GM23338 (cell line): ENCODE measurements around the gene TBX3.

ENCODE experiments used
- EZH2 ChIP-seq: fragments of 200-600 bp; sonication (generic); IDR thresholded peaks from one replicate; pipeline ENCODE4 v1.8.0; 2017; ENCODE audit warnings: antibody characterized with exemption, mild to moderate bottlenecking, low read depth; ENCODE audit not compliant: unreplicated experiment
- POLR2AphosphoS5 ChIP-seq: IDR thresholded peaks from 2 replicates; pipeline ENCODE4 v1.6.1; 2016; ENCODE audit warnings: antibody characterized with exemption, low read depth
- TF ChIP-seq, protein P1 (sequence below), 2 experiments: fragments of 200-600 bp in 1 of 2; sonication (generic) in 1 of 2; conservative IDR thresholded peaks; 2 replicates each; pipeline versions ENCODE4 v1.5.1 to v1.6.1; 2016 to 2017; ENCODE audit warnings: antibody characterized with exemption in 2 of 2, low read depth in 2 of 2, mild to moderate bottlenecking in 2 of 2, moderate library complexity in 1 of 2

DNA sequence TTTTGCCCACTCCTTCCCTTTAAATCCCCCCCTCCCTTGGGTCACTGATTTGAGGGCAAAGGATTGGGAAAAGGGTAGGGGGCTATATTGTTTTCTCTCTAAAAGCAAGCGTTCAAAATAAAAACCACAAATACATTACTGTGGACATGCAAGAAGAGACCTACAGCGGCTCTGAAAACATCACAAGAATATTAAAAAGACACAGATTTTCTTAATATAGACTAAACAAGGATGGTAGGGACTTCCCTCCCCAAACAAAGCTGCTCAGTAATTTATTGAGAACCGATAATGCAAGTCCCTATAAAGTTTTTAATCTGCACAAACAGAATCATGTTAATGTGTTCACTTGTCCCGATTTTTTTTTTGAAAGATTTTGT is 12.9 kb downstream of the TBX3 start:
- TF ChIP-seq, protein P1, sequence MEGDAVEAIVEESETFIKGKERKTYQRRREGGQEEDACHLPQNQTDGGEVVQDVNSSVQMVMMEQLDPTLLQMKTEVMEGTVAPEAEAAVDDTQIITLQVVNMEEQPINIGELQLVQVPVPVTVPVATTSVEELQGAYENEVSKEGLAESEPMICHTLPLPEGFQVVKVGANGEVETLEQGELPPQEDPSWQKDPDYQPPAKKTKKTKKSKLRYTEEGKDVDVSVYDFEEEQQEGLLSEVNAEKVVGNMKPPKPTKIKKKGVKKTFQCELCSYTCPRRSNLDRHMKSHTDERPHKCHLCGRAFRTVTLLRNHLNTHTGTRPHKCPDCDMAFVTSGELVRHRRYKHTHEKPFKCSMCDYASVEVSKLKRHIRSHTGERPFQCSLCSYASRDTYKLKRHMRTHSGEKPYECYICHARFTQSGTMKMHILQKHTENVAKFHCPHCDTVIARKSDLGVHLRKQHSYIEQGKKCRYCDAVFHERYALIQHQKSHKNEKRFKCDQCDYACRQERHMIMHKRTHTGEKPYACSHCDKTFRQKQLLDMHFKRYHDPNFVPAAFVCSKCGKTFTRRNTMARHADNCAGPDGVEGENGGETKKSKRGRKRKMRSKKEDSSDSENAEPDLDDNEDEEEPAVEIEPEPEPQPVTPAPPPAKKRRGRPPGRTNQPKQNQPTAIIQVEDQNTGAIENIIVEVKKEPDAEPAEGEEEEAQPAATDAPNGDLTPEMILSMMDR (conservative IDR thresholded peaks at IDR 0.05; ENCODE audit: low read depth in 2 of 2): no peak
- TF ChIP-seq POLR2AphosphoS5 (no peak), EZH2 (no peak)
